GM12874 (cell line): Measurements from ENCODE around the gene HLA-A.

Experiments
- CTCF ChIP-seq: IDR thresholded peaks from 2 replicates; pipeline ENCODE4 v1.5.1; 2011; ENCODE audit warnings: low read depth, mild to moderate bottlenecking, control low read depth, low read length, moderate library complexity; ENCODE audit not compliant: insufficient read depth

The HLA-A gene

GRCh38 chr6:29938746-29939508, 3.4 kb upstream of the HLA-A start:
- TF ChIP-seq CTCF: no peak

GRCh38 chr6:29941016-29941415, 1.3 kb upstream of the HLA-A start:
- TF ChIP-seq CTCF: no peak

- no peak for TF ChIP-seq CTCF
Observed at GRCh38 chr6:29941471-29941870, 861 bp upstream of the HLA-A start.

GRCh38 chr6:29941916-29942274, 437 bp upstream of the HLA-A start:
- no peak for TF ChIP-seq CTCF

GRCh38 chr6:29943053-29943966, 978 bp downstream of the HLA-A start:
- no peak for TF ChIP-seq CTCF

- TF ChIP-seq CTCF: no peak
Observed at GRCh38 chr6:29945281-29945820, 3.0 kb downstream of the HLA-A start.

- TF ChIP-seq CTCF: no peak
Observed at GRCh38 chr6:29946223-29947076, 4.1 kb downstream of the HLA-A start.
